Upper lobe of left lung (tissue), 6 donors: Measurements from ENCODE around the gene HENMT1. TPM values are rescaled to one million over a fixed set of nuclear protein-coding genes. Genes with fewer than 3 reads are reported as not detected.

Experiments used
- ATAC-seq, 2 donors: fragments of 200-7000 bp; cut with Tn5 transposase; one replicate each; pipeline ENCODE4 v1.9.1; 2022; ENCODE audit warnings: mild to moderate bottlenecking in 2 of 2, moderate library complexity in 2 of 2; ENCODE audit not compliant: low FRiP score in 2 of 2
- DNase-seq, 2 donors: peaks; one replicate each; pipeline ENCODE4 v3.0.0-alpha.2; 2019 to 2020
- H3K27ac ChIP-seq, 4 donors: fragments of 200-600 bp; sonication (generic); one replicate each; pipeline ENCODE4 v1.5.1; 2016 to 2019
- H3K27me3 ChIP-seq, 4 donors: fragments of 200-600 bp; sonication (generic); one replicate each; pipeline ENCODE4 v1.5.1; 2017 to 2019
- H3K36me3 ChIP-seq, 4 donors: fragments of 200-600 bp; sonication (generic); one replicate each; pipeline ENCODE4 v1.5.1; 2016 to 2019
- H3K4me1 ChIP-seq, 4 donors: fragments of 200-600 bp; sonication (generic); one replicate each; pipeline ENCODE4 v1.5.1; 2018 to 2019
- H3K4me3 ChIP-seq, 4 donors: fragments of 200-600 bp; sonication (generic); one replicate each; pipeline ENCODE4 v1.5.1; 2017 to 2019; ENCODE audit warnings: mild to moderate bottlenecking in 2 of 4, moderate library complexity in 1 of 4
- H3K9me3 ChIP-seq, 4 donors: fragments of 200-600 bp; sonication (generic); one replicate each; pipeline ENCODE4 v1.5.1; 2018 to 2019
- EP300 ChIP-seq, 4 donors: sonication (generic); formaldehyde crosslinking; IDR thresholded peaks; one replicate each; pipeline ENCODE4 v1.5.1; 2017; ENCODE audit warnings: antibody characterized with exemption in 4 of 4, control low read depth in 2 of 4
- POLR2A ChIP-seq, 4 donors: fragments of 450-650 bp; IDR thresholded peaks; one replicate each; pipeline ENCODE4 v1.5.1; 2016 to 2017; ENCODE audit warnings: antibody characterized with exemption in 4 of 4, mild to moderate bottlenecking in 2 of 4
- POLR2AphosphoS5 ChIP-seq, 2 donors: sonication (generic); formaldehyde crosslinking; IDR thresholded peaks; one replicate each; pipeline ENCODE4 v1.5.1; 2017; ENCODE audit warnings: antibody characterized with exemption in 2 of 2
- WGBS, 2 donors: methylation state at CpG; one replicate each; pipeline ENCODE4 v1.1.5; 2017 to 2018; 5-methylcytosine and 5-hydroxymethylcytosine counted together
- total RNA-seq, 6 donors: library from RNA; depleted of rRNA in 4 of 6; stranded (reverse); fragments of >200 nt in 4 of 6; gene quantifications; one replicate each; pipeline versions ENCODE4 v1.1.0 to v1.2.1, GENCODE V29; 2016 to 2021
- TF ChIP-seq, protein P1 (sequence below), 6 experiments: fragments of 450-650 bp in 4 of 6; fragments of 200-600 bp in 2 of 6; sonication (generic) in 2 of 6; IDR thresholded peaks; one replicate each; pipeline ENCODE4 v1.5.1; 2016 to 2019; ENCODE audit warnings: antibody characterized with exemption in 6 of 6
- donor health status: DM: no; HTN: no; CAD: no; lungs with moderate emphysema.
- donor health status: DM: no; HTN: yes; CAD: no; lungs with severe emphysema.

Gene HENMT1
- total RNA-seq, 6 donors from 2014 or later, result 5.0 to 12.3 (median 7.0) TPM

DNA sequence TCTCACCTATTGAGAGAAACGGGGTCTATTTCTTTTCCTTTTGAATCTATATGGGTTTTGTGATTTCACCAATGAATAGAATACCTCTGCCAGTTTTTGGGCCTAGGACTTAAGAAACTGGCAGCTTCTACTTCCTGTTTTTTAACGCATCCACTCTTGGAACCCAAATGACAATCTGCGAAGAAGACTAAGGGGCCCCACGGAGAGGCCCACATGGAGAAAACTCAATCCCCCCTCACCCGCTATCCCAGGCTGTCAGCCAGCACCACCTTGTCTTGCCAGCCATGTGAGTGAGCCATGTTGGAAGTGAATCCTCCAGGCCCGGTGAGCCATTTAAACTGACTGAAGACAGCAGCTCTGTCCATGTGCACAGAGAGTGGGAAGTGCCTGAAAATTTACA is 3.6 kb upstream of the HENMT1 start:
- Histone ChIP-seq H3K27me3 (no peaks in the 10 kb centered on the region), H3K4me1 (peaks cover 0 to 10% (median 5%) of the 10 kb centered on the region in 4 donors), H3K36me3 (no peaks in the 10 kb centered on the region), H3K9me3 (no peaks in the 10 kb centered on the region), H3K4me3 (no peak overlapping the region), H3K27ac (no peak overlapping the region)
- WGBS, 2 donors, result 77 to 78% methylated on average over 6 of the region's 6 CpGs
- no peak for DNase-seq
- TF ChIP-seq, protein P1, sequence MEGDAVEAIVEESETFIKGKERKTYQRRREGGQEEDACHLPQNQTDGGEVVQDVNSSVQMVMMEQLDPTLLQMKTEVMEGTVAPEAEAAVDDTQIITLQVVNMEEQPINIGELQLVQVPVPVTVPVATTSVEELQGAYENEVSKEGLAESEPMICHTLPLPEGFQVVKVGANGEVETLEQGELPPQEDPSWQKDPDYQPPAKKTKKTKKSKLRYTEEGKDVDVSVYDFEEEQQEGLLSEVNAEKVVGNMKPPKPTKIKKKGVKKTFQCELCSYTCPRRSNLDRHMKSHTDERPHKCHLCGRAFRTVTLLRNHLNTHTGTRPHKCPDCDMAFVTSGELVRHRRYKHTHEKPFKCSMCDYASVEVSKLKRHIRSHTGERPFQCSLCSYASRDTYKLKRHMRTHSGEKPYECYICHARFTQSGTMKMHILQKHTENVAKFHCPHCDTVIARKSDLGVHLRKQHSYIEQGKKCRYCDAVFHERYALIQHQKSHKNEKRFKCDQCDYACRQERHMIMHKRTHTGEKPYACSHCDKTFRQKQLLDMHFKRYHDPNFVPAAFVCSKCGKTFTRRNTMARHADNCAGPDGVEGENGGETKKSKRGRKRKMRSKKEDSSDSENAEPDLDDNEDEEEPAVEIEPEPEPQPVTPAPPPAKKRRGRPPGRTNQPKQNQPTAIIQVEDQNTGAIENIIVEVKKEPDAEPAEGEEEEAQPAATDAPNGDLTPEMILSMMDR (IDR thresholded peaks at IDR 0.05), result no peak
- TF ChIP-seq POLR2A (IDR thresholded peaks at IDR 0.05) (no peak), POLR2AphosphoS5 (IDR thresholded peaks at IDR 0.05) (no peak), EP300 (IDR thresholded peaks at IDR 0.05) (no peak)
- ATAC-seq, result no peak

DNA sequence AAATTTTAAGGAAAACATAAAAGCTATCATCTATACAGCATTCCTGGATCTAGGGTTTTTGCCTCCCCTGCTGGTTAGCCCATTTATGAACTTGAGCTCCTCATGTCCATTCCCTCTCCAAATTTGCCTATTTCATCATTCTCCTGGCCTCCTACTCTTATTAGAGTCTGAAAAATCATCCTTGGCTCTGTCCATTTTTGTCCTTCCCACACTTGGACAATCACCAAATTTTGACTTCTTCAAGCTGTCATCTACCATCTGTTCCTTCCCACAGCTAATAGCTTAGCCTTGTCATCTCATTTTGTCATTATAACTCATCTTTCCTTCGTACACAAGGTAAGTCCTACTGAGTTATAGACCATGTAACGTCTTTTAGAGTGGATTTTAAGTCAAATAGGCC is 2.2 kb upstream of the HENMT1 start:
- ATAC-seq (no peak), DNase-seq (no peak)
- H3K4me1 ChIP-seq, result peaks cover 0 to 10% (median 5%) of the 10 kb centered on the region in 4 donors
- H3K9me3 ChIP-seq, result no peaks in the 10 kb centered on the region
- TF ChIP-seq EP300 (IDR thresholded peaks at IDR 0.05), result no peak
- TF ChIP-seq, protein P1 (IDR thresholded peaks at IDR 0.05), result no peak
- H3K36me3 ChIP-seq, result no peaks in the 10 kb centered on the region
- no peak overlapping the region for H3K4me3 ChIP-seq
- no peaks in the 10 kb centered on the region for H3K27me3 ChIP-seq
- H3K27ac ChIP-seq, result no peak overlapping the region
- WGBS, 2 donors, result 82 to 85% methylated on average over 2 of the region's 2 CpGs

DNA sequence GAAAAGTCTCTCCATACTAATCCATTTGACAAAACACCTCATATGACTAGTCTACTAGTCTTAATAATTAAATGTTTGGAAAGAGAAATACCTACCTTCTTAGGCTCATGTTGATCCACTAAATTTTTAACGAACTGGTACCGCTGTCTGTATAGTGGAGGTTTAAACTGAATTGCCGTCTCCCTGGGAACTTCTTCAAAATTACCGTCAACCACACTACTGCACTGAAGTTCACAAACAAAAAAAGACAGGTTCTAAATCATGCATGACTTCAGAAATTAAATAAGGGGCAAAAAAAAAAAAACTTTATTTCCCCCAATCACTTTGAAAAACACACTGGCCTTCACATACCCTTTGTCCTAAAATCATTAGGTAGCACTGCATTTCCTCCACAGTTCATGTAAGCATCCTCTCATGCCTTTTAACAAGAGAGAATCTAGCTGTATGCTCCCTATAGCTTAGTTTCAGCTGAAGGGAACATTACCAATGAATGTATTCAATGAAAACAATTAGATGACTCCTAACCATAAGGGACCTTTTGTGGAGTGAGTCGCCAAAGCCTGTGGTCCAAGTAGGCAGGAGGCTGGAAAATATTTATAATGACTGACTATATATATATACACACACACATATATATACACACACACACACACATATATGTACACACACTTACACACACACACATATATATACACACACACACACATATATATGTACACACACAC is 3.4 kb downstream of the HENMT1 start:
- DNase-seq, result no peak
- Histone ChIP-seq H3K27me3 (no peaks in the 10 kb centered on the region), H3K27ac (no peak overlapping the region), H3K36me3 (no peaks in the 10 kb centered on the region), H3K9me3 (no peaks in the 10 kb centered on the region), H3K4me3 (no peak overlapping the region), H3K4me1 (peaks cover 0 to 10% (median 5%) of the 10 kb centered on the region in 4 donors)
- 80 to 81% methylated on average over 5 of the region's 5 CpGs for WGBS, 2 donors
- TF ChIP-seq EP300 (IDR thresholded peaks at IDR 0.05) (no peak), POLR2AphosphoS5 (IDR thresholded peaks at IDR 0.05) (no peak), POLR2A (IDR thresholded peaks at IDR 0.05) (no peak)
- TF ChIP-seq, protein P1 (IDR thresholded peaks at IDR 0.05), result no peak
- ATAC-seq, result no peak

DNA sequence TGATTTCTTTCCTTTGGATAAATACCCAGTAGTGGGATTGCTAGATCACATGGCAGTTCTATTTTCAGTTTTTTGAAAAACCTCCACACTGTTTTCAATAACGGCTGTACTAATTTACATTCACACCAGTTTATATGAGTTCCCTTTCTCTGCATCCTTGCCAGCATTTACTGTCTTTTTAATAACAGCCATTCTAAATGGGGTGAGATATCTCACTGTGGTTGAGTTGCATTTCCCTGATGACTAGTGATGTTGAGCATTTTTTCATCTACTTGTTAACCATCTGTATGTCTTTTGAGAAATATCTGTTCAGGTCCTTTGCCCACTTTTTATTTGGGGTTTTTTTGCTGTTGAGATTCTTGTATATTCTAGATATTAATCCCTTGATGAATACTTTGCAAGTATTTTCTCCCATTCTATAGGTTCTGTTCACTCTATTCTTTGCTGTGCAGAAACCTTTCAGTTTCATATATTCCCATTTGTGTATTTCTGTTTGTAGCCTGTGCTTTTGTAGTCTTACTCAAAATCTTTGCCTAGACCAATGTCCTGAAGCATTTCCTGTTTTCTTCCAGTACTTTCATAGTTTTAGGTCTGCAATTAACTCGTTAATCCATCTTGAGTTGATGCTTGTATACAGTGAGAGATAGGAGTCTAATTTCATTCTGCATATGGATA is 7.3 kb downstream of the HENMT1 start:
- Histone ChIP-seq H3K36me3 (no peaks in the 10 kb centered on the region), H3K27me3 (no peaks in the 10 kb centered on the region), H3K4me1 (no peaks in the 10 kb centered on the region), H3K4me3 (no peak overlapping the region), H3K27ac (no peak overlapping the region), H3K9me3 (no peaks in the 10 kb centered on the region)
- TF ChIP-seq POLR2AphosphoS5 (IDR thresholded peaks at IDR 0.05), result no peak
- no peak for TF ChIP-seq EP300 (IDR thresholded peaks at IDR 0.05)
- TF ChIP-seq, protein P1 (IDR thresholded peaks at IDR 0.05), result no peak
- no peak for TF ChIP-seq POLR2A (IDR thresholded peaks at IDR 0.05)
- ATAC-seq (no peak), DNase-seq (no peak)
- 40 to 60% methylated on average over 2 of the region's 2 CpGs for WGBS, 2 donors
